ENCODE measurements around the gene PATZ1.
A peak's percentile ranks its signal among the peaks of the same experiment; 100 is the strongest.
"Not testable (repeated sequence)": the region's sequence is repeated elsewhere in the genome, so short reads cannot be mapped to it uniquely, and the experiment has no call there.

The PATZ1 gene

DNA sequence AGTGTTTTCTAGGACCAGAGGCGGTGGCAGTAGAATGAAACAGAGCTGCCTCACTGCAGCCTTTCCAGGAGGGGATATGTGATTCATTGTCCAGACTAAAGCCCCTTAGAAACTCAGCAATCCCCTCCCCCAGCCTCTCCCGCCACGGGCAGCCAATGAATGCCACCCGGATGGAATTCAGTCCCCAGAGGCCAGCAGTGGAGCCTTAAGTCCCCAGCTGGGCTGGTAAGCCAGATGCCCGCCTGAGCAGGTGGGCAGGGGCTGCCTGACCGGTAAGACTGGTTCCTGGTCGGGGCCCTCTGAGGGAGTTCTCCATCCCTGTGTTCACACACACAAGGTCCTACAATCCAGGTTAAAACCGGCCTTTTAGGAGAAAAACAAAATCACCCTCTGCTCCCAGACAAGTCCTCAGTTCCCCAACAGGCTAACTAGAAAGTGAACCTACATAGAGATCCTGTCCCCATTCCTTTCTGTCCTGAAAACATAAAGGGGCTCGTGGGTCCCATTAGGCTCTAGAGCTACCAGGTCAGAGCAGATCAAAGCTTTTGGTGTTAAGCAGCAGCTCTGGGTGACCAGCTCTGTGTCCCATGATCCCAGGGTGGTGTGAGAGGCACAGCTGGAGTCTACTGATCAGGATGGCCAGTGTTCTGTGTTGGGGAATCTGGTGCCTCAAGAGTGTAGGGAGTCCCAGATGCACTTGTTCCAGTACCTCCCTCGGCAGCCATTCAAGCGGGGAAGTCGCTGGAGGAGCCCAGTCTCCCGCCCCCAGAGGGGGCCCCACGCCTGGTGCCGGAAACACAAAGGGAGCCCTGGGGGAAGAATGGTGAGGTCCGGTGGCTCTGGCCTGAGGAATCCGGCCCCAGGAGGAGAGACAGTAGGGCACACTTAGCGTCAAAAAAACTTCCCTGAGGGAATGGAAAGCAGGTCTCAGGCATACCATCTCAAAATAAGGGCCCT, 2.6 kb downstream of the PATZ1 start:
- peak in 1 of 2 donors; percentile 8 for DNase-seq

DNA sequence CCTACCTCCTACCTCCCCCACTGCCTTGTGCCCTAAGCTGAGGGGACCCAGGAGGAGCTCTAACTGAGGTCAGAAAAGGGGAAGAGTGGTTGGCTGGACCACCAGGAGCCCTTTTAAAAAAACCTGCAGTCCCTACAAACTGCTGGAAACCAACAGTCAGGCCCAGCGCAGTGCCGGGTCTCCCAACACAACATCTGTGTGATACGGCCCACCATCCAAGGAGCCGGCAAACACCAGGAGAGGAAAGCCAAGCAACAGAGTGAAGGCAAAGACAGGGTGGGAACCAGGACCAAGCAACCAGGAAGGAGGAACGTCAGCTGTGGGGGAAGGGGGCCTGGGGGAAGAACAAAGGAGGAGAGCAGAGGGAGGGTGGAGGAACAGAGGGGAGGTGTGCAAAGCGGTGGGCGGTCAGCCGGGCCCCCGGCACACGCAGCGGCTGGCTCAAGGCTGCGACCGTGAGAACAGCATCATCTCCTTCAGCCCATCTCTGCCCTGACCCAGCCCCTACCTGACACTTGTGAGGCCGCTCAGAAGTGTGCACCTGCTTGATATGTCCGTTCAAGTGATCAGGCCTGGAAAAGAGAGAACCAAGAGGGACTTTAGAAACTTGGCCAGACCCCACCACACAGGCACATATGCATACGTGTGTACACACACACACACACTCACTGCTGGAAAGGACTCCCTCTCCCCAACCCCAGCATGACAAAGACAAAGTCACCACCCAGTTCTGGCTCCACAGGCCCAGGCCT, 3.6 kb downstream of the PATZ1 start:
- DNase-seq: no peak

DNA sequence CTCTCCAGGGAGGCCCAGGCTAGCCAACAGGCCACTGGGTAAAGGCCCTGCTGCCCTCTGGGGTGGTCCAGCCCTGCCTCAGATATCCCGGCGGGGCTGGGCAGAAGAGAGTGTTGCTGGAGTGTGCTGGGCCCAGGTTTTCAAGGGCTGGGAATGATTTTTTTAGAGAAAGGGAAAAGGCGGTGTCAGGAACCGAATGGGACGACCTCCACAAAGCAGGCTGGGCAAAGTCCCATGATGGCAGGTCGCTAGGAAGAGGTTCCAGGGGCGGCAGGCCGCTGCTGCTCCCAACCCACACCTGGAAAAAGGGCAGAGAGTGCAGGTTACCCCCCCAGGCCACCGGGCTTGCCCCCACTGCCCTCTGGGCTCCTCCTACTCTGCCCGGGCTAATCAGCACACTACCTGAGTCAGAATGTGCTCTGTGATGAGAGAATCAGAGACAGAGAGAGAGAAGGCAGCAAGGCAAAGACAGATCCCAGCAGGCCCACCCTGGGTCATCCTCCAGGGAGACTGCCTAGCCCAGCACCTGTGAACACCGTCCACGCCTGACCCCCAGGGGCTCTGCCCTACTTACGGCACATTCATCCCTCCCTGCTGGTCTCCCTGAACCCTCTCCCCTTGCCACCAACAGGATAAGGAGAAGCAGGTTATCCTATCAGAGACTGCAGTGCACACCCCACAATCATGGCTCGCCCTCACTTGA, 4.6 kb downstream of the PATZ1 start:
- no peak for DNase-seq

- peak in 1 of 2 donors; percentile 22 for DNase-seq
These were observed 5.3 kb downstream of the PATZ1 start for GRCh38 chr22:31340765-31341247.

- no peak for DNase-seq
These were observed 5.8 kb downstream of the PATZ1 start for GRCh38 chr22:31340360-31340759.

GRCh38 chr22:31339148-31339832, 6.9 kb downstream of the PATZ1 start:
- DNase-seq: no peak

DNA sequence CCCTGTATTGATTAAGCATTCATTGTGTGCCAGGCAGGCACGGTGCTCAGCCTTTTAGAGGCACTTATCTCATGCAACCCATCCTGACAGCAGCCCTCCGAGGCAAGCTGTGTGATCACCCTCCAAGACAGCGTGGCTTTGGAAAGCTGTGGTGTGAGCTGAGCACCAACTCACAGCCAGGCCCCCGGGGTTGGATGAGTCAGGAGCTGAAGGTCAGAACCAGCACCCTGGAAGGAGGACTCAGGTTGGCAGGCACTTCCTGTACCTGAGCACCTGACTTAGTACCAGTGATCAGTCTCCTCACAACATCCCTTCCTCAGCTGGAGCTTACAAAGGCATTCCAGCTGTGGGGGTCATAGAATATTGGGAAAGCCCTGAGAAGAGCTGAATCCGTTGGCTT, 9.0 kb downstream of the PATZ1 start:
- no peak for DNase-seq

DNA sequence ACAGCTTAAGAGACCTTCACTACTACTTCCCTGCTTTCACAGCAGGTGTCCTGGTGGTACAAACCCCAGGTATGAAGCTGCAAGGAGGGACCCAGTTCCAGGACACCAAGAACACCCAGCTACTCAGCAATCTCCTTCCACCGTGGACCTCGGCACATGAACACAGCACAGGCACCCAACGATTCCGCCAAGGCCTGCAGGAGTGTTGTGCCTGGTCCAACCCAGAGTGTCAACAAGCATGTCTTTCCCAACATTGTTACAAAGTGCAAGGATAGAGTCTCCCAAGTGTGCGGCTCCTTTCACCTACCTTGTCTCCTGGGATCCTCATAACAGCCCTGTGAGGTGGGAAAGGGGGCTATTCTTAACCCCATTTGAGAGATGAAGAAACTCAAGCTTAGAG, 11.8 kb downstream of the PATZ1 start:
- DNase-seq: no peak

DNA sequence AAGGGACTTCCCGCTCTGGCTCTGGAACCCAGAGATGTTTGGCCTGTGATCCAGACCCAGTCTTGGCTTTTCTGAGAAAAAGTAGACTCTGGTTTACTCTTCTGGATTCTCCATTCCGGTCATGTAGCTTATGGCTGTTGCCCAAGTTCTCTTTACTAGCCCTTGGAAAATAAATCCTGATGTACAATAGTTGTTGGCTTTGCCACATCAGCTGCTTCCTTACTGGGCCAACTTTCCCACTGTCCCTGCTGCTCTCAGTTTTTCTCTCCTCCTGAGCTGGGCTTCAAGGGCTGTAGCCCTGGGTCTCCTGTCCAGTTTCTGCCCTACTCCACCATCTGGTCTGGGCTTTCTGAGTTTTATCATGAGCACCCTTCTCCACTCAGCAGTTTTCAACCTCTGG, 12.5 kb downstream of the PATZ1 start:
- no peak for DNase-seq

GRCh38 chr22:31332886-31333285, 13.3 kb downstream of the PATZ1 start:
- no peak for DNase-seq

DNA sequence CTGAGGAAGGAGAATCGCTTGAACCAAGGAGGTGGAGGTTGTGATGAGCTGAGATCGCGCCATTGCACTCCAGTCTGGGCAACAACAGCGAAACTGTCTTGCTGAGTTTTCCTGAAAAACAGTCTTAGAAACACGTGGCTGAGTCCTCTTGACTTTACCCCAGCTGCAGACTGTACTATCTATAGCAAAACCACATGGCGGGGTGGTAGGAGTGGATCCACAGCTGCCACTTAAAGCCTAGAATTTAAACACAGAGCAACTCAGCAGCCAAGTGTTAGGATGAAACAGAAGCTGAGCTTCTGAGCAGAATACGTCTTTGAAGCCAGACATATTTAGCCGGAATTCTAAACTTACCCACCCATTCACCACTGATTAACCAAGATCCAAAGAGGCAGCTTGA, 14.1 kb downstream of the PATZ1 start:
- no peak for DNase-seq

DNA sequence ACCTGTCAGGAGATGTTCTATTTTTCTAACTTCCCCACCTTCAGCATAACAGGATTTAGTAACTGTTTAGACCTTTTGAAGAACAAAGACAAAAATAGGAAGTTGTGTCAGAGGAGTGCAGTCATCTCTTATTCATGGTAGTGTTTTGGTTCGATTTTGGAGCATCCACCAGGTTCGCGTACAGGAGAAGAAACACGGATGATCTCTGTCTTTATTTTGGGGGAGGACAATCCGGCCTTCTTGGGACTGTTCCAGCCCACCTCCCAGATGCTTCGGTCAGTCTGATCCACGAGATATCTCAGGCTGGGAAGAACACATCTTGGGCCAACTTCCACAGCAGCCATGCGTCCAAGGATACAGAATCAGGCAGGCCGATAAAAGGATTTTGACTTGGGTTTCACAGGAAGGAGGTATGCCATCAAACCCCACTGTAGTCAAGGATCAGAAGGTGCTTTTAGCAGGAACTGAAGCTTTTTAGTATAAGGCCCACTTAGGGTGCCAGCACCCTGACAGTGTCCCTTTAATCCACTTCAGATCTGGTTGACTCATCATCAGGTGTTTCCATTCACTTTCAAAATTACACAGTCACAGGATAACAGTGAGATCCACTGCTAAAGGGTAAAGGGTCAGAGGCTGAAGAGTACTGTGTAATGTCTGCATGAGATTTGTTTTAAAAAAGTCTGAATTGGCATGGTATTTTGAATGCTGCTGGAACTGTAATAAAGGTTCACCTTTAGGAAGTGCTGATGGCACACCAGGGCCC, 16.5 kb downstream of the PATZ1 start:
- DNase-seq: peak in 1 of 2 donors; percentile 5

GRCh38 chr22:31329029-31329428, 17.1 kb downstream of the PATZ1 start:
- no peak for DNase-seq

DNA sequence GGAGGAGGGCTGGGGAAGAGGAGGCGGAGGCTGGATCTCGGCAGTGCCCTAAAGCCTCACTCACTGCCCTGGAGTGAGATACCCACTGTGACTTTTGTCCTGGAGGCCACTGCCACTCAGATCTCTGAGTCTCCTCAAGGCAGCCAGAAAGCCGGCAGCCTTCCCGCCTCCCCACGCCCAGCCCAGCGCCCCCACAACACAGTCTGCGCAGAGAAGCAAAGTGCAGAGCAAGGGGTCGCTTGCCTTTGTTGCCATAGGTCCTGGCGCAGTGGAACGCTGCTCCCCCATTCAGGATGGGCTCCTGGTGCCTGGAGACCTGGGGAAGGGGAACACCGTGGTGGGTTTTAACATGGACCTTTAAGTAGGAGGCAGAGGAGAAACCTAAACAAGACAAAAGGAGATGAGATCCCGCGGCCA, 17.6 kb downstream of the PATZ1 start:
- no peak for DNase-seq

DNA sequence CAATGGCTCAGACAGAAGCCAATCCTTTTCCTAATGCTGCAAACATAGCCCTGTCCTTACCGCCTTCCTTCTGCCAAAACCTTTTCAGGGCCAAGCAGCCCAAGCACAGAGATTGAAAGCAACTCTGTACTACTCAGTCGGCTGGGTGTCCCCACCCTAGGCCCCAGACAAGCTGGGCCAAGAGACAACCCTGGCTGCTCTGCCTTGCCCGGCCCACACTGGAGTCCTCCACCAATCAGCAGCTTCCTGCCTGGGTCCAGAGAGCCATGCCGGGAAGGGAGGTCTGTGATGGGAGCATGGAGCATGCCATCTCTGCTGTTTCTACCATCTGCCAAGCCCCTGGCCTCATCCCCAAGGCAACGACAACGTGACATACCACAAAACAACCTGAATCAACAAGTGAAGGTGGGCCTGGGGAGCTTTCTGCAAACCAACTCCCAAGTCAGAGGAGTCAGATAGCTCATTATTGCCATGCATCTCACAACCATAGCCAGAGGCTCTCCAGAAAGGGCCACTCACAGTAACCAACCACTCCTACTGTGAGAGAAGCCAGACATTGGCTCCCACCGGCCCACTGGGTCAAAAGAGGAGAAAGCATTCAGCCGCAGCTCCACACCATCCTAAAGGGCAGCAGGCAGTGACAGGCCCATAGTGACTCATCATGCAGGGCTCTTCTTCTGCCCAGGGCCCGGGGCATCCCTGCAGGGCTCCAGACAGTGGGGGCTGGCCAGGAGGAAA, 18.2 kb downstream of the PATZ1 start:
- DNase-seq: no peak

DNA sequence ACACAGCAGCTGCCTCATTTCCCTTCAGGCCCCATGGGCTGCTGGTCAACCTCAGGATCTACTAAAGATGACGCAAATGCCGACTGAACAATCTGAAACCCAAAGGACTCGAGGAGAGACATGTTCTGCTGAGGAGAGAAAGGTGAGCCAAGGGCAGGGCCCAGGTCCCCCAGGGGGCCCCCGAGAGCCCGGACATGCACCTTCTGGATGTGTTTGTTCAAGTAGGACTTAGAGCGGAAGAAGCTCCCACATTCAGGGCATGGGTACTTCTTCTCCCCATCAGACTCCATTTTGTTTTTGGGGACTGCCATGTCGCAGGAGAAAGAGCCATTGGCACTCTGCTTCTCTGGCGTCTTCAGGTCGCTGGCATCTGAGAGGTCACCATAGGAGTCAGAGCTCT, 19.3 kb downstream of the PATZ1 start:
- DNase-seq: no peak

GRCh38 chr22:31323578-31324550, 22.3 kb downstream of the PATZ1 start:
- no peak for DNase-seq

GRCh38 chr22:31321421-31321820, 24.7 kb downstream of the PATZ1 start:
- no peak for DNase-seq

- DNase-seq: not testable (repeated sequence)
These were observed 31.9 kb downstream of the PATZ1 start for GRCh38 chr22:31314220-31314619.
